AG10803 (cell line): ENCODE measurements around the gene NTNG2.

Source experiments
- DNase-seq: peaks from one replicate; pipeline ENCODE4 v3.0.0; 2010; ENCODE audit warnings: low read depth
- H3K4me3 ChIP-seq: 2 replicates; pipeline ENCODE4 v1.5.1; 2011; ENCODE audit warnings: mild to moderate bottlenecking, low read length, control low read depth
- CTCF ChIP-seq: conservative IDR thresholded peaks from 2 replicates; pipeline ENCODE4 v1.5.1; 2011; ENCODE audit warnings: mild to moderate bottlenecking, low read length, control low read depth, inconsistent platforms

NTNG2 gene

GRCh38 chr9:132194508-132194907 is 32.6 kb downstream of the NTNG2 start:
- no peak for TF ChIP-seq CTCF
- no peak overlapping the region for H3K4me3 ChIP-seq
- DNase-seq, result no peak

- no peak for TF ChIP-seq CTCF
- no peak for DNase-seq
- no peak overlapping the region for H3K4me3 ChIP-seq
Measured at GRCh38 chr9:132197315-132197714, 35.5 kb downstream of the NTNG2 start.

GRCh38 chr9:132197856-132198550 is 36.1 kb downstream of the NTNG2 start:
- DNase-seq, result no peak
- TF ChIP-seq CTCF, result no peak
- no peak overlapping the region for H3K4me3 ChIP-seq

GRCh38 chr9:132199056-132199455 is 37.2 kb downstream of the NTNG2 start:
- no peak overlapping the region for H3K4me3 ChIP-seq
- no peak for TF ChIP-seq CTCF
- no peak for DNase-seq

GRCh38 chr9:132200706-132201105 is 38.8 kb downstream of the NTNG2 start:
- no peak for TF ChIP-seq CTCF
- no peak for DNase-seq
- no peak overlapping the region for H3K4me3 ChIP-seq

GRCh38 chr9:132201139-132201538 is 39.3 kb downstream of the NTNG2 start:
- TF ChIP-seq CTCF, result no peak
- DNase-seq, result no peak
- H3K4me3 ChIP-seq, result no peak overlapping the region
